GM18502 (cell line): Measurements from ENCODE around the gene GLIS1.

ENCODE experiments used
- ATAC-seq: cut with Tn5 transposase; IDR thresholded peaks from one replicate; pipeline ENCODE4 v1.9.1; 2021; ENCODE audit warnings: mild to moderate bottlenecking; ENCODE audit not compliant: unreplicated experiment, poor library complexity

The GLIS1 gene

DNA sequence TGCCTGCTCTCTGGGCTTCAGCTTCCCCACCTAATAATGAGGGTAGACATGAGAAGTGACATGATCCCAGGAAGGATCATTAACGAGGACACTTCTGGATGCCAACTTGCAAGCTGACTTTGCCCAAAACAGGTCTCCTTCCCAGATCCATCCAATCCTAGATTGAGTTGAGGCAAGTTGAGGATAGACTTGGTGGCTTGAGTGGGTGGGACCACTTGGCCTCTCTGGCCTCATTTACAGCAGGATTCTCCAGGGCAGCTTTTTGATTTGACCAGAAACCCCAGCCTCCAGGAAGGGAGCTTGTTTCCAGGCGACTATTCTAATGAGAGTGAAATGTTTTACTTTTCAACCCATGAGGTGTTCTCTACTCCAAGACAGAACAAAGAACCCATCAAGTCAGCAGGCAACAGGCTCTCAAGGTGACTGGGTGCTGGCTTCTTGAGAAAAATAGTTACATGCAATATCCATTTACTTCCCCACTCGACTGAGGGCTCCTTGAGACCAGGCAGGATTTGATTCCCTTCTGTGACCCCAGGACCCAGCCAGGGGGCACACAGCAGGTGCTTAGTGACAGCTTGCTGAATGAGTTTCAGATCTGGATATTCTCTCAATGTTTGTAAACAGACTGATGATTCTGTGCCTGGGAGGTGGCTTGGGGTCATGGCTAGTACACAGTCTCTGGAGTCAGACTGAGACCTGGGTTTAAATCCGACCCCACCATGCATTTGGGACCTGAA lies 151.5 kb downstream of the GLIS1 start:
- ATAC-seq: no peak

DNA sequence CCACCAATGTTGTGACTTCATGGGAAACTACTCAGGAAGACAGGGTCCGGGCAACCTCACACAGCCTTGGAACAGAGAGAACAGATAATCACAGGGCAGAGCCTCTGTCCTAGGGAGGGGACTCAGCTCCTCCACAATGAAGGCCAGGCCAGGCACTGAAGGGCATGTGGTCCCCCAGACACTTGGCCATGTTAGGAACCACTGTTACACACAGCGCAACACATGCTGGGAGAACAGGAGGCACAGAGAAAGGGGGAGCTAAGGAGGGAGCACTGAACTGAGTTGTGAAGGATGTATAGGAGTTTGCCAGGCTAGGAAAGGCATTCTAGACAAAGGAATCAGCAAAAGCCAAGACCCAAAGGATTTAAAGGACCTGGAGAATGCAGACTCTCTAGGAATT lies 152.2 kb downstream of the GLIS1 start:
- ATAC-seq: no peak

DNA sequence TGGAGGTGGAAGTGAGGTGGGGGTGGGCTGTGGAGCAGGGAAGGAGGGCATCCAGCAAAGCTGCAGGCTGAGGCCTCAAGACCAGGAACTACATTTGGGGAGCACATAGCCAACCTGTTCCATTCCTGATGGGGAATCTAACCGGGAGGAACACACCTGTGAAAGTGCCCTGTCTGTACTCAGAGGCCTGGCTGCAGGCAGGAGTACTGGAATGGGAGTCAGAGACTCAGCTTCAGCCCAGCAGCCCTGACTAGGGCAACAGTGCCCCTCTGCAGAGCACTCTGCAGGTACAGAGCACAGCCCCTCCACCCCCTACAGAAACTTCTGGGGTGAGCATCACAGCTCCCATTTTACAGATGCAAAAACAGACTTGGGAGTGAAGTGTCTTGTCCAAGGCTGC lies 153.4 kb downstream of the GLIS1 start:
- no peak for ATAC-seq

DNA sequence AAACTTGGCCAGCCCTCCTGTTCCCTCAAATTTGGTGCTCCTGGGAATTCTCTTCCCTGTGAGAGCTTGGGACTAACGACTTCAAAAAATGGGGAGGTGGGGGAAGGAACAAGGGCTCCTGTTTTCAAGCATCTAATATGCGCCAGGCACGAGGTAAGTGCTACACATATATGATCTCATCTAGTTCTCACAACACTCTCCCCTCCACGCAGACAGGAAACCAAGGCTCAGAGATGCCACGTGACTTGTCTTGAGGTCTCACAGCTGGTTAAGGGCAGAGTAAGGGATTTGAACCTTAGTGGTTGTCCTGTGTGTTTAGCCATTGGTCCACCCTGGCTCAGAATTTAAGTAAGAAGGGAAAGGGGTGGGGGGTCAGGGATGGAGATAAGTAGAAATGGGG lies 153.8 kb downstream of the GLIS1 start:
- no peak for ATAC-seq

DNA sequence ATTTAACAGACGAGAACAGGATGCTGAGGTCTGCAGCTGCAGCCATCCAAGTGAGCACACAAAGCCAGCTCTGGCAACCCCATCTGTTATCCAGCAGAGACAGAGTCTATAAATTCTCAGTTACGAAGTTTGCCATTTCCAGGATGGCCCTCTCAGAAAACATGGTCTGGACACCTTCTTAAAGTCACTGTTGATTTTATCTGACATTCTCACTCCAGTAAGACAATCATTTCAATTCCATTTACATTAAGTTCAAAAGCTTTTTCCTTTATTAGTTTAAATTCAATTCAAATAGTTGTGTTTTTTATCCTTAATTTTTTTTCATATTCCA lies 154.2 kb downstream of the GLIS1 start:
- no peak for ATAC-seq

DNA sequence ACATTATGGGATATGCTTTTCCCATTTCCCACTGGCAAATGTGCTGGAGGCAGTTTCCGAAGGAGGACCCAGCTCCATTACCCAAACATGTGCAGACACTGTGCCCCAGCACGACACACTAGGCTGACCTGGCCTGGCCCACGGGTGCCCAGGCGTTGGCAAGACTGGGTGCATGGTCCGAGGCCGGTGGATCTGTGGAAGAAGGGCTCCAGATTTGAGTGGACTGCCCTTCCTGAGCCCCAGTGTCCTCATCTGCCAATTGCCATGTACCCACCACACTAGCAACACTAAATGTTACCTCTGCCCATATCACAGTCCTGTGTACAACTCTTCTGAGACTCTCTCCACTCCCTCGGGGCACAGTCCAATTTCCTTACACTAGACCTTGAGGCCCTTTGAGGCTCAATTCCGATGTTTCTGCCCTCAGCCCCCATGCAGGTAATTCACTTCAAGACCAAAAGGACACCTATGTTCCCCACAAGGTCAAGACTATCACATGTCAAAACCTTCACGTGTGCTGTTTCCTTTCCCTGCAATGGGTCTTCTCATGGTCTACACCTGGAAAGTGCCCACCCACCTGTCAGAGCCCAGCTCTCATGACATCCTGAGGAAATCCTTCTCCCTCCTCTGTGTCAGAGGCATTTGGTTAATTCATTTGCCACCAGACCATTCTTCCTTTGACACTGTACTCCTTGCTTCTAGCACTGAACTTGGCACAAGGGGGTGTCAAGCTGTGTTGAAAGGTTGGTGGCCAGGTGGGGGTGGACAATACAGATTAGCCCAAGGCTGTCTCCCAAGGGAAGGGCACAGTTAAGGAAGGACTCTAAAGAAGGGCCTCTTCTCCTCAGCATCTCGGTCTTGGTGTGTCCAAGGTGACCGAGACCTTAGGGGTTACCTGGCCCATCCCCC lies 154.8 kb downstream of the GLIS1 start:
- no peak for ATAC-seq

DNA sequence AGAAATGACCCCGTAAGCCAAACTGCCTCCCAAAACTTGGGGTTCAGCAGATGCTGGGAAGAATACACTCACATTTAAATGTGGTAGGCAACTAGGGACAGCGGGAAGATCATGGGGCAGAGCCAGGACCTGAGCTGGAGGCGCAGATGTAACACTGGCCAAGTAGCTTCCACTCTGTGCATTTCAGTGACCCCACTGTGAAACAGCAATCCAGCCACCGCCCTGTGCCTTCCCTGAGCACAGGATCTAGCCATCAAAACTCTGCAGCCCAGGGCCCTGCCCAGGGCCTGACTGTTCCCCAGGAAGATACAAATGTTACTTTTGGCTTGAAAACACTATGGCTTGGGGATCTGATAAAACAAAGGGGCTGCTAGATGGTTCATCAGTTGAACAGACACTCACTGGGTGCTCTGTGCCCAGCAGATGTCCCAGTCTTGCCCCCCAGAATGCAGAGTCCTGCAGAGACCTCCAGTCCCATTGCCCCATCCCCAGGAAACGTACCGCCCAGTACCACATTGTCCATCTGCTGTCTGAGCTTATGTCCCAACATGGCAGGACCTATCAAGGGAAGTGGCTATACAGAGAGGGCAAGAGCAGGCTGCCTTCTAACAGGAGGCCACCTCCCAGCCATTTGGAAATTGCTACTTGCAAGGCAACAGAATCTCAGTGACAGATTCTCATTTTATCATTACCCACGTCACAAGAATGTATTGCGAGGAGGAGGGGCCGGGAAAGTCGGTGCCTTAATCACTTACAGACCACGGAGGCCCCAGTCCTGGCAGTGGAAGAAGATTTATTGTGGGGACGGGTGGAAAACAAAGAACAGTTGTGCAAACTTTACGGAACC lies 155.7 kb downstream of the GLIS1 start:
- no peak for ATAC-seq

DNA sequence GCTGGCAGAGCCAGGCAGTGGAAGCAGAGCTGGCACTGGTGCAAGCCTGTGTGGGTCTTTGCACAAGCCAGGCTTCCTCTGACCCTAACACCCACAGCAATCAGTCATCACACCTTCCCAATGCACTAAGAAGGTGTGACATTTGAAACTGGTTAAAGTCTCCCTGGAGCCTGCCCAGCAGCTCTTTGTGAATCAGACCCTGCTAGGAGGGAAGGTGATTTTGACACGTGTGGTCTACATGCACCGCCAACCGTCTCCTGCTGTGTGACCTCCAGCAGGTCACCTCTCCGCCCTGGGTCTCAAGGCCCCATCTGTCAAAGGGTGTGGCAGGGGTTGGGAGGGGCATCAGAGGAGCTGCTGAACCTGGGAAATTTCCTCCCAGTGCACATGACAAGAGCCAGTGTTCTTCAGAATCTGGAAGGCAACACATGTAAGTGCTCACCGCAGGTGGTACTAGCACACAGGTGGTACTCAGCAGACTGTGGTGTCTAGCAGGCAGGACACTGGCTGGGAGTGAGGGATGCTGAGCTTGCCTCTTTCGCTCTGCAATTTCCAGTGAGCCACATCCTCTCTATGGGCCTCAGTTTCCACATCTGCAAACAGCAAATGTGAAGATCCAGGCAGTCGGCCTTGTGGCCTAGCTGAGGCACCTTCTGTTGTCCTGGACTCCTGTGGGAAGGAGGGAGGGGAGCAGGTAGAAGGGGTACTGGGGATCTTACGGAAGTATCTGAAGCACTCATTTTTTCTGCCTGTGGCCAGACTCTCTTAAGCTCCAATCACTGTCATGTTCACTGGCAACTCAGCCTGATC lies 156.5 kb downstream of the GLIS1 start:
- no peak for ATAC-seq

DNA sequence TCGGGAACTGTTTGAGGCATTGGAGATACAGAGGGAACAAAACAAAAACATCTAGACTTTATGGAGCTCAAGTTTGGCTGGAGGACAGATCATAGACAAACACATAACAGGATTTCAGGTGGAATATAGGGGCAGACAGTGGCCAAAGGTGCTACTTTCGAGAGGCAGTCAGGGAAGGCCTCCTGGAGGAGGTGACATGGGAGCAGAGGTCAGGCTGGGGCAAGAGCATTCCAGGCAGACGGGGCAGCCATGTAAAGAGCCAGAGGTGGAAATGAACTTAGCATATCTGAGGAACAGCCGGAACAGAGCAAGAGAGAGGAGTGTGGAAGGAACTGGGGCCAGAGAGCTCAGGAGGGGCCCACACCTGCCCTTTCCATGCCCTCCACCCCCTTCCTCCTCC lies 157.5 kb downstream of the GLIS1 start:
- ATAC-seq: no peak

DNA sequence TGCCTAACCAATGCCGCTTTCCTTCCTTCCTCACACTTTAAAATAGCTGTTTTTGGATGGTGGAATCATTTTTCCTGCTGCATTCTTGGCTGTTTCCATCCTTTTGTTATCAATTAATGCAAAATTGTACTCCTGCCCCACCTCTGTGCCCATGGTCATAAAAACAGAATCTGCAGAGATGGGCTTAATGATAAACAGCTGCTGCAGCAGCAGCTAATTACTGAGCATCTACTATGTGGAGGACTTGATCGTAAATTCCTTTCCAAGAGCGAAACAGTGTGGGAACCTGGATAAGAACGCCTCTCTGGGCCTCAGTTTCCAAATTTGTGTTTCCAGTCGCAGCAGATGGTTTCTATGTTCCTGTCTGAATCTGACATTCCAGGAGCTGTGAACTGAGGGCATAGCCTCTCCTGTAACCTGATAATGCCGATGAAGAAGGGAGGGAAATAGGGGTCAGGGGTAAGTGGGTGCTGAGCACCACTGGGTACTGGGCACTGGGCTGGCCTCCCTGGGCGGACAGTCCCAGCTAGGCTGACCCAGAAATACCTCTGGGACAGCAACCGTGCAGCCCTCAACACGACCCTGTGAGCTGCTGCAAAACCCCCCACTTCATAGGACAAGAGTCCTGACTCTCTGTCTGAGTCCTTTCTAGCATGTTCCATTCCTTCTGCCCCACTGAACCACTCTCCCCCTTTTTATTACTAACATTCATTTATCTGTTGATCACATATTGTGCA lies 158.1 kb downstream of the GLIS1 start:
- ATAC-seq: no peak

DNA sequence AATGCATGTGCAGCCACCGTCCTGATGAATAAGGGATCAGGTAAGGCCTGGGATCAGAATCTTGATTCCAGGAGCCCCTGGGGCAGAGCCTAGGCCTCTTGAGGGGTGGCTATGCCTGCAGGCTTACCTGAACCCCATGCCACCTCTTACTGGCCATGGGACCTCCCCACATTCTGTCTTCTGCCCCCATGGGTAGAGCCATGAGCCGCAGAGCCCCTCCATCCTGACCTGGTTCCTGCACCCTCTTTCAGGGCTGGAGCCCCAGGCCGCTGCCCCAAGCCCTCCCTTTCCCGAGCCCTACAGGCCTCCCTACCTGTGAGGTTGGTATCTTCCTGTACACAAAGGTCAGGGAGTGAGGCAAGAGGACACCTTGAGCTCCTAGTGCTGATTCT lies 159.0 kb downstream of the GLIS1 start:
- no peak for ATAC-seq

DNA sequence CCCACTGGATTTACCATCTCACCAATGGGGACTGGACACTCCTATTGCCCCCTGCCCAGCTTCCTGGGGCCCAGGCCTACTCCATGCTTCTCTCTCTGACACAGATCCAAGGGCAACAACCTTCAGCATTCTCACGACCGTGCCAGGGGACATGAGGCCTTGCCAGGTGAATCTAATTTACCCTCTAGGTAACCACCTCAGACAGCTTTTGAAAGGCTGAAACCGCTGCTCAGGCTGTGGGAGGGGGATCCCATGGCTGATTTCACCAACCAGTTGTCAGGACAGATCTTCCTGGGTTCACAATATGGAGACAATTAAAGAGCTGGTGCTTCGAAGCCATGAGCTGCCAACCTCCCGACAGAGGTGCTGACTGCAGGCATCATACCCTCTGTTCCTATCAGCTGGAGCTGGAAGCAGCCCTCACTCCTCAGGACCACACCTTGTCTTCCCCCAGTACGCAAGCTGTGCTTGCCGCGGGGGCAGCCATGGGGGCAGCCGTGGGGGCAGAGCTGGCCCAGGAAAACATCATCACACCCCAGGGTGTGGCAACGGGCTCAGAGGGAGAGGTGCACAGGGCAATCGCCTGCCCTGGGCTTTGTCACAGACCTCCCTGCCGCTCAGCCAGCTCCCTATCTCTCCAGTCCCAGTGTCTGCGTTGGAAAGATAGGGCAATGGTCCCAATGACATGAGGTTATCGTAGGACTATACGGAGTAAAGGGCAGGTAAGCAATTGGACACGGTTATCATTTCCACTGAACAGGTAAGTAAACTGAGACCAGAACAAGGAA lies 159.5 kb downstream of the GLIS1 start:
- no peak for ATAC-seq

DNA sequence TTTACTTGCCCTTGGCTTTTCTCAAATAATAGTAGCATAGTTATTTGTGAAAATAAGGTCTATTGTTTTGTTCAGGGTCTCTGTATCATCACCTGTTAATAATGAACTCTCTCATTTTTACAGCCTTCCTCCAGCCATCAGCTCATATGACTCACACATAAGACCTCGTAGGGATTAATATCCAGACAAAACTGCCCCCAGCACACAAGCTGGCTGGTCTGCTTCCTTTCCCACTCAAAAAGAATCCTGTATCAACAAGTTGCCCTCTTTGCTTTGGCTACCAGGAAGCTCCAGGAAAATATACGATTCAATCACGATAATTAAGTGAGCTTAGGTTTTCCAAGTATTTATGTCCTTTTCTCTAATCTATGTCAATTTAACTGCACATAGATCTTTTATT lies 160.6 kb downstream of the GLIS1 start:
- ATAC-seq: no peak

DNA sequence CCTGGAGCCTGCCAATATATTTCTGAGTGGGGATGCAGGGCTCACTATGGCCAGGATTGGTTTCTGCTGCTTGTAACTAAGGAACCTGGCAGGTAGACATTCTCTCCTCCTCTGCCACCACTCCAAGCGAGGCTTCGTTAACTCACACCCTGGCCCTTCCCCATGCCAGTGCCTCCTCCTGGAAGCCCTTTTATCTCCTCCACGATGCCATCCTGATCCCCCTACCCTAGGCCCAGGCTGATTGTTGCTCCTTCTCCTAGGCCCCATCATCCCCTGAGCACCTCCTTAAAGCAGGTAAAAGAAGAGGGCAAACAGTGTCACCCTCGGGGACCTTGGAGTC lies 161.2 kb downstream of the GLIS1 start:
- ATAC-seq: no peak

DNA sequence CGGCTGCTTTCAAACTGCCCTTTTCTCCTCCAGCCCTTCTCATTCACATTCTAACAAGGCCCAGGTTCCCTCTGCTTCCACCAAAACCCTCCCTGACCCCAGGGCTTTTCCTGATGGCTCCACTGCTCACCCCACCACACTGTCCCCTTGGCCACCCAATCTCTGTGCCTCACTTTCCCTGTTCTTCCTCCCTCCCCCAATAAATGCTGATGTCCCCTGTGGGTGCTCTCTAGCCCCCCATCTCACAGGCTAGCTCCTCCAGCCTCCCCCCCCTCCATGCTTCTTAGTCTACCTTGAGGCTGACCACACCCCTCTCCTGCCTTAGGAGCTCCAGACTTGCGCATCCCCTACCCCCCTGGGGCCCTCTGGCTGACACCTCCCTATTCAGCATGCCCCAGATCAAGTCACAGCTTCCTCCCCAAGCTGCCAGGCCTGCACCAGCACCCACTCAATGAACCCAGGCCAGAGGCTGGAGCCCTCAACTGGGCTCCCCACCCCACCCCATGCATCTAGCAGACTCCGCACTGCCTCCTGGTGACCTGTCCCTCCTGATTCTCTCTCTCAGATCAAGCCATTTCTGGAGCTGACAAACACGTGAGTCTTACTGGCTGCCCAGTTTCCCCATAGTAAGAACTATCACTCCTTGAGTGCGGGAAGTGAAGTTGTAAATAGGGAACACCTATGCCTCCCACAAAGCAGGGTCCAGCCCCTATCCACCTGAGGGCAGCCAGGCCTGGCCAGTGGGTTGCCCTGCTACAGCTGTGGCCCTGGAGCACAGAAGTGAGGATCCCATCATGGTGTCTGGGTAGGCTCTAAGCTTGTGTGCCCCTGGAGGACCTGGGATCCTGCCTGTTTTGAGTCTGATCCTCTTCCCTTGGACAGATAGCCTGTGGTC lies 161.9 kb downstream of the GLIS1 start:
- no peak for ATAC-seq

DNA sequence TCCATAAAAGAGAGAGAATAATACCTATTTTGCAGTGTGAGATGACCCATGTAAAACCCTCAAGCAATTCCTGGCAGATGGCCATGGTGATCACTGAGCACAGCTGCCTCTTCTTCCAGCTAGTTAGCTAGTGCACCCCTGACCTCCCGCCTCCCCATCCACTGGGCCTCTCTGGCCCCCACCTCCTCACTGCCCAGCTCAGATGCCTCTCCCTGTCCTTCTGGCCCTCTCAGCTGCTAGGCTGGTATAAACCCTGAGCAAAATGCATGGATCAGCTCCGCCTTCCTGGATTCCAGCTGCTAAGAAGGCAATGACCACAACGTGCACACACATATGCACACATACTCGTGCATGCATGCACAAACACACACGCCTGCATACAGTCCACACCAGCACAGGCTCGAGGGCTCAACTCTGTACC lies 162.6 kb downstream of the GLIS1 start:
- ATAC-seq: no peak

DNA sequence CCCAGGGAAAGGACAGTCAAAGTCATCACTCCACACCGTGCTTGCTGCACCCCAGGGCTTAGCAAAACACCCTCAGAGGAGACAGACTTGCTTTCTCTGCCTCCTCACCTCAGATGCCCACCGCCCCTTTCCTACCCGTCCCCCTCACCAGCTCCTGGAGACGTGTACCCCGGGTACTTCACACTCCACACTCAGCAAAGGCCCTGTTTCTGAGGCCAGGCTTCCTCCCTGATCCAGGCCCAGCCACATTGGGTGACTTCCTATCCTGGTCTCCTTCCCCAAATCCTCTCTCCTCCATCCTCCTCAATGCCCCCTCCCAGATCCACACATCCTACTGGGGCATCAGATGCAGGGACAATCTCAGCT lies 163.0 kb downstream of the GLIS1 start:
- ATAC-seq: no peak
